HEK293 (cell line): ENCODE data around the gene TTC4.

Source experiments
- MZF1 ChIP-seq: fragments of 450-650 bp; formaldehyde crosslinking; IDR thresholded peaks from 2 replicates; pipeline ENCODE4 v1.5.1; 2017; ENCODE audit warnings: missing biosample characterization, missing genetic modification characterization, borderline replicate concordance
- SP2 ChIP-seq: fragments of 450-650 bp; formaldehyde crosslinking; IDR thresholded peaks from 2 replicates; pipeline ENCODE4 v1.5.1; 2016; ENCODE audit warnings: missing biosample characterization, missing genetic modification characterization
- ZFP37 ChIP-seq: fragments of 450-650 bp; formaldehyde crosslinking; IDR thresholded peaks from 2 replicates; pipeline ENCODE4 v1.5.1; 2016; ENCODE audit warnings: missing biosample characterization, missing genetic modification characterization
- ZNF184 ChIP-seq: fragments of 450-650 bp; IDR thresholded peaks from 2 replicates; pipeline ENCODE4 v1.5.1; 2018; ENCODE audit warnings: missing biosample characterization, mild to moderate bottlenecking, missing genetic modification characterization
- ZNF274 ChIP-seq, 2 experiments: fragments of 200-500 bp in 1 of 2; fragments of 450-650 bp in 1 of 2; sonication (Bioruptor generic) in 1 of 2; formaldehyde crosslinking in 1 of 2; IDR thresholded peaks; 2 replicates each; pipeline versions ENCODE4 v1.5.1 to v1.6.1; 2014 to 2016; ENCODE audit warnings: borderline replicate concordance in 1 of 2, inconsistent platforms in 1 of 2, low read length in 1 of 2, missing biosample characterization in 1 of 2, missing genetic modification characterization in 1 of 2
- ZNF660 ChIP-seq: fragments of 450-650 bp; IDR thresholded peaks from 2 replicates; pipeline ENCODE4 v1.5.1; 2018; ENCODE audit warnings: missing biosample characterization, mild to moderate bottlenecking, missing genetic modification characterization
- ZNF777 ChIP-seq: fragments of 450-650 bp; formaldehyde crosslinking; IDR thresholded peaks from 2 replicates; pipeline ENCODE4 v1.5.1; 2017; ENCODE audit warnings: missing biosample characterization, missing genetic modification characterization, borderline replicate concordance
- TF ChIP-seq, protein P1 (sequence below): fragments of 450-650 bp; formaldehyde crosslinking; IDR thresholded peaks from 2 replicates; pipeline ENCODE4 v1.5.1; 2016; ENCODE audit warnings: missing biosample characterization, missing genetic modification characterization
- TF ChIP-seq, protein P2 (sequence below): fragments of 450-650 bp; formaldehyde crosslinking; IDR thresholded peaks from 2 replicates; pipeline ENCODE4 v1.5.1; 2016; ENCODE audit warnings: missing biosample characterization, missing genetic modification characterization
- TF ChIP-seq, protein P3 (sequence below): fragments of 450-650 bp; formaldehyde crosslinking; IDR thresholded peaks from 2 replicates; pipeline ENCODE4 v1.5.1; 2016; ENCODE audit warnings: missing biosample characterization, missing genetic modification characterization
- TF ChIP-seq, protein P4 (sequence below): fragments of 450-650 bp; formaldehyde crosslinking; IDR thresholded peaks from 2 replicates; pipeline ENCODE4 v1.5.1; 2016; ENCODE audit warnings: missing biosample characterization, missing genetic modification characterization, low read depth

DNA sequence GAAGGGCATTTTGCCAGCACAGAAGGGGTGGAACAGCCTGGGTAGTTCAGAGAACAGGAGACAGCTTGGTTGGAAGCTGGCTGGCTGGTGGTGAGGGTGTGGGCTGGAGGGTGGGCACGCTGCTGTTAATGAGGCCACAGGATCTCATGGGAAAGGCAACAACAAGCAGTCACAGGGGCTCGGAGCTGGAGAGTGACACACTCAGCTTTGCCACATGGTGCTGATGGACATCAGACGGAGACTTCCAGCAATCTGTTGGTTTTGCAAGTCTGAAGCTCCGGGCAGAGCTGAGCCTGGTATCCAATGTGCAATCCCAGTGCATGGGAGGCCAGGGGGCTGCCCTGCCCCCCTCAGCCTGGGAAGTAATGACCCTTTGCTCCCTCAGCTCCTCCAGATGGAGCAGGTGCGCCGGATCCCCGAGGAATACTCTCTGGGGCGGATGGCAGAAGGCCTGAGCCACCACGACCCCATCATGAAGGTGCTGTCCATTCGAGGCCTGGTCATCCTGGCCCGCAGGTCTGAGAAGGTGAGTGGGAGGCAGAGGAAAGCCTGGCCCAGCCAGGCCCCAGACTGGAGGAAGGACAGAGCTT lies 15.6 kb upstream of the TTC4 start:
- TF ChIP-seq, protein P1, sequence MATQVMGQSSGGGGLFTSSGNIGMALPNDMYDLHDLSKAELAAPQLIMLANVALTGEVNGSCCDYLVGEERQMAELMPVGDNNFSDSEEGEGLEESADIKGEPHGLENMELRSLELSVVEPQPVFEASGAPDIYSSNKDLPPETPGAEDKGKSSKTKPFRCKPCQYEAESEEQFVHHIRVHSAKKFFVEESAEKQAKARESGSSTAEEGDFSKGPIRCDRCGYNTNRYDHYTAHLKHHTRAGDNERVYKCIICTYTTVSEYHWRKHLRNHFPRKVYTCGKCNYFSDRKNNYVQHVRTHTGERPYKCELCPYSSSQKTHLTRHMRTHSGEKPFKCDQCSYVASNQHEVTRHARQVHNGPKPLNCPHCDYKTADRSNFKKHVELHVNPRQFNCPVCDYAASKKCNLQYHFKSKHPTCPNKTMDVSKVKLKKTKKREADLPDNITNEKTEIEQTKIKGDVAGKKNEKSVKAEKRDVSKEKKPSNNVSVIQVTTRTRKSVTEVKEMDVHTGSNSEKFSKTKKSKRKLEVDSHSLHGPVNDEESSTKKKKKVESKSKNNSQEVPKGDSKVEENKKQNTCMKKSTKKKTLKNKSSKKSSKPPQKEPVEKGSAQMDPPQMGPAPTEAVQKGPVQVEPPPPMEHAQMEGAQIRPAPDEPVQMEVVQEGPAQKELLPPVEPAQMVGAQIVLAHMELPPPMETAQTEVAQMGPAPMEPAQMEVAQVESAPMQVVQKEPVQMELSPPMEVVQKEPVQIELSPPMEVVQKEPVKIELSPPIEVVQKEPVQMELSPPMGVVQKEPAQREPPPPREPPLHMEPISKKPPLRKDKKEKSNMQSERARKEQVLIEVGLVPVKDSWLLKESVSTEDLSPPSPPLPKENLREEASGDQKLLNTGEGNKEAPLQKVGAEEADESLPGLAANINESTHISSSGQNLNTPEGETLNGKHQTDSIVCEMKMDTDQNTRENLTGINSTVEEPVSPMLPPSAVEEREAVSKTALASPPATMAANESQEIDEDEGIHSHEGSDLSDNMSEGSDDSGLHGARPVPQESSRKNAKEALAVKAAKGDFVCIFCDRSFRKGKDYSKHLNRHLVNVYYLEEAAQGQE, result no peak
- TF ChIP-seq ZNF184 (no peak), SP2 (tag by site-specific recombination) (no peak), MZF1 (no peak), ZNF660 (tag by site-specific recombination) (no peak), ZNF274 (IDR thresholded peaks at IDR 0.05; ENCODE audit: low read length) (no peak), ZNF274 (tag by site-specific recombination; IDR thresholded peaks at IDR 0.05; ENCODE audit: borderline replicate concordance) (no peak), ZNF777 (tag by site-specific recombination) (no peak), ZFP37 (no peak)
- TF ChIP-seq, protein P2, sequence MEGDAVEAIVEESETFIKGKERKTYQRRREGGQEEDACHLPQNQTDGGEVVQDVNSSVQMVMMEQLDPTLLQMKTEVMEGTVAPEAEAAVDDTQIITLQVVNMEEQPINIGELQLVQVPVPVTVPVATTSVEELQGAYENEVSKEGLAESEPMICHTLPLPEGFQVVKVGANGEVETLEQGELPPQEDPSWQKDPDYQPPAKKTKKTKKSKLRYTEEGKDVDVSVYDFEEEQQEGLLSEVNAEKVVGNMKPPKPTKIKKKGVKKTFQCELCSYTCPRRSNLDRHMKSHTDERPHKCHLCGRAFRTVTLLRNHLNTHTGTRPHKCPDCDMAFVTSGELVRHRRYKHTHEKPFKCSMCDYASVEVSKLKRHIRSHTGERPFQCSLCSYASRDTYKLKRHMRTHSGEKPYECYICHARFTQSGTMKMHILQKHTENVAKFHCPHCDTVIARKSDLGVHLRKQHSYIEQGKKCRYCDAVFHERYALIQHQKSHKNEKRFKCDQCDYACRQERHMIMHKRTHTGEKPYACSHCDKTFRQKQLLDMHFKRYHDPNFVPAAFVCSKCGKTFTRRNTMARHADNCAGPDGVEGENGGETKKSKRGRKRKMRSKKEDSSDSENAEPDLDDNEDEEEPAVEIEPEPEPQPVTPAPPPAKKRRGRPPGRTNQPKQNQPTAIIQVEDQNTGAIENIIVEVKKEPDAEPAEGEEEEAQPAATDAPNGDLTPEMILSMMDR (tag by site-specific recombination), result no peak
- TF ChIP-seq, protein P3, sequence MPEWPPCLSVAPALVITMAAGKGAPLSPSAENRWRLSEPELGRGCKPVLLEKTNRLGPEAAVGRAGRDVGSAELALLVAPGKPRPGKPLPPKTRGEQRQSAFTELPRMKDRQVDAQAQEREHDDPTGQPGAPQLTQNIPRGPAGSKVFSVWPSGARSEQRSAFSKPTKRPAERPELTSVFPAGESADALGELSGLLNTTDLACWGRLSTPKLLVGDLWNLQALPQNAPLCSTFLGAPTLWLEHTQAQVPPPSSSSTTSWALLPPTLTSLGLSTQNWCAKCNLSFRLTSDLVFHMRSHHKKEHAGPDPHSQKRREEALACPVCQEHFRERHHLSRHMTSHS, result no peak
- TF ChIP-seq, protein P4, sequence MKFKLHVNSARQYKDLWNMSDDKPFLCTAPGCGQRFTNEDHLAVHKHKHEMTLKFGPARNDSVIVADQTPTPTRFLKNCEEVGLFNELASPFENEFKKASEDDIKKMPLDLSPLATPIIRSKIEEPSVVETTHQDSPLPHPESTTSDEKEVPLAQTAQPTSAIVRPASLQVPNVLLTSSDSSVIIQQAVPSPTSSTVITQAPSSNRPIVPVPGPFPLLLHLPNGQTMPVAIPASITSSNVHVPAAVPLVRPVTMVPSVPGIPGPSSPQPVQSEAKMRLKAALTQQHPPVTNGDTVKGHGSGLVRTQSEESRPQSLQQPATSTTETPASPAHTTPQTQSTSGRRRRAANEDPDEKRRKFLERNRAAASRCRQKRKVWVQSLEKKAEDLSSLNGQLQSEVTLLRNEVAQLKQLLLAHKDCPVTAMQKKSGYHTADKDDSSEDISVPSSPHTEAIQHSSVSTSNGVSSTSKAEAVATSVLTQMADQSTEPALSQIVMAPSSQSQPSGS (tag by site-specific recombination), result no peak
